Measurements from ENCODE around the gene PHF21B.
"Not testable (repeated sequence)": the region's sequence is repeated elsewhere in the genome, so short reads cannot be mapped to it uniquely, and the experiment has no call there.

PHF21B gene

DNA sequence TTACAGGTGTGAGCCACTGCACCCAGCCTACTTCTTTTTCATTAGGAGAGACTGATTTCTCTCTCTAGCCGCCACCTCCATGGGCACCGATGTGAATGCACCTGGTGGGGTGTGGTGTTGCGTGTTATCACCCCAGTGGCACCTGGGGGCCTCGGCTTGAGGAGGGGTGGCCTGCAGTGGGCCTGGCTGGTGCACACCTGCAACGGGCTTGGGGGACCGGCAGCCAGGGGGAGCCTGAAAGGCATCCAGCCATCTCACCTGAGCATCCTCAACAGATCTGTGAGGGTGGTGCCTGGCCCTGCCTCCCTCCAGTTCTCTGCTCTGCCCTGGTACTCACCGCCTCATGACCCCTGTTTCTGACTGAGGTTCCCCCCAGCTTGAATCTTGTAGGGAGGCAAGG lies 148.6 kb downstream of the PHF21B start:
- Histone ChIP-seq H3K4me1 (ENCODE audit: control insufficient read depth, insufficient read depth, low read length) (no peaks in the 10 kb centered on the region), H3K27me3 (ENCODE audit: control insufficient read depth, insufficient read depth, low read length) (no peaks in the 10 kb centered on the region), H3K9me3 (ENCODE audit: control insufficient read depth, low read length) (no peaks in the 10 kb centered on the region), H3K36me3 (ENCODE audit: control insufficient read depth, insufficient read depth, low read length) (no peaks in the 10 kb centered on the region), H3K4me3 (ENCODE audit: low read length) (no peak overlapping the region), H3K9ac (ENCODE audit: low read length) (no peak overlapping the region)

- Histone ChIP-seq H3K36me3 (ENCODE audit: control insufficient read depth, insufficient read depth, low read length) (no peaks in the 10 kb centered on the region), H3K27me3 (ENCODE audit: control insufficient read depth, insufficient read depth, low read length) (no peaks in the 10 kb centered on the region), H3K9ac (ENCODE audit: low read length) (no peak overlapping the region), H3K4me1 (ENCODE audit: control insufficient read depth, insufficient read depth, low read length) (no peaks in the 10 kb centered on the region), H3K9me3 (ENCODE audit: control insufficient read depth, low read length) (no peaks in the 10 kb centered on the region), H3K4me3 (ENCODE audit: low read length) (no peak overlapping the region)
Measured at GRCh38 chr22:44860311-44860710, 149.5 kb downstream of the PHF21B start.

GRCh38 chr22:44859641-44860040 lies 150.2 kb downstream of the PHF21B start:
- H3K9me3 ChIP-seq (ENCODE audit: control insufficient read depth, low read length), result no peaks in the 10 kb centered on the region
- no peaks in the 10 kb centered on the region for H3K27me3 ChIP-seq (ENCODE audit: control insufficient read depth, insufficient read depth, low read length)
- H3K36me3 ChIP-seq (ENCODE audit: control insufficient read depth, insufficient read depth, low read length), result no peaks in the 10 kb centered on the region
- H3K4me1 ChIP-seq (ENCODE audit: control insufficient read depth, insufficient read depth, low read length), result no peaks in the 10 kb centered on the region
- no peak overlapping the region for H3K9ac ChIP-seq (ENCODE audit: low read length)
- H3K4me3 ChIP-seq (ENCODE audit: low read length), result no peak overlapping the region

DNA sequence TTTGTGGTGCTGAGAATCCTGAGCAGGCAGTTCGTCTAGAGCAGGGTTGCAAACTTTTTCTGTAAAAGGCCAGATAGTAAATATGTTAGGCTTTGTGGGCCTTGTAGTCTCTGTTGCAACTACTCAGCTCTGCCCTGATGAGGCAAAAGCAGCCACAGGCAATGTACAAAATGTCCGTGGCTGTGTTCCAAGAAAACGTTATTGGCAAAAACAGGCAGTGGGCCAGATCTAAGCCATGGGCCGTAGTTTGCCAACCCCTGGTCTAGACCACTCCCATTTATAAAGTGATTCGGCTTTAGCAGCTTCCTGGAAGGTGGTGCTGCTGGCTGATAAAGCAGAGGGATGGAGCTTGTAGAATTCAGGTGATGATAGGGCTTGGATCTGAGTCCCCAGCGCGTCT lies 151.0 kb downstream of the PHF21B start:
- H3K9me3 ChIP-seq (ENCODE audit: control insufficient read depth, low read length); H3K27me3 ChIP-seq (ENCODE audit: control insufficient read depth, insufficient read depth, low read length); H3K36me3 ChIP-seq (ENCODE audit: control insufficient read depth, insufficient read depth, low read length); H3K4me3 ChIP-seq (ENCODE audit: low read length); H3K4me1 ChIP-seq (ENCODE audit: control insufficient read depth, insufficient read depth, low read length); H3K9ac ChIP-seq (ENCODE audit: low read length): not testable (repeated sequence)

- no peaks in the 10 kb centered on the region for H3K27me3 ChIP-seq (ENCODE audit: control insufficient read depth, insufficient read depth, low read length)
- no peak overlapping the region for H3K9ac ChIP-seq (ENCODE audit: low read length)
- no peaks in the 10 kb centered on the region for H3K4me1 ChIP-seq (ENCODE audit: control insufficient read depth, insufficient read depth, low read length)
- H3K36me3 ChIP-seq (ENCODE audit: control insufficient read depth, insufficient read depth, low read length), result no peaks in the 10 kb centered on the region
- H3K4me3 ChIP-seq (ENCODE audit: low read length), result no peak overlapping the region
- no peaks in the 10 kb centered on the region for H3K9me3 ChIP-seq (ENCODE audit: control insufficient read depth, low read length)
Measured at GRCh38 chr22:44855855-44856254, 153.9 kb downstream of the PHF21B start.

GRCh38 chr22:44854641-44855040 lies 155.2 kb downstream of the PHF21B start:
- H3K36me3 ChIP-seq (ENCODE audit: control insufficient read depth, insufficient read depth, low read length), result not testable (repeated sequence)

GRCh38 chr22:44850946-44851345 lies 158.9 kb downstream of the PHF21B start:
- Histone ChIP-seq H3K36me3 (ENCODE audit: control insufficient read depth, insufficient read depth, low read length) (no peaks in the 10 kb centered on the region), H3K9me3 (ENCODE audit: control insufficient read depth, low read length) (no peaks in the 10 kb centered on the region), H3K9ac (ENCODE audit: low read length) (no peak overlapping the region), H3K27me3 (ENCODE audit: control insufficient read depth, insufficient read depth, low read length) (no peaks in the 10 kb centered on the region), H3K4me3 (ENCODE audit: low read length) (no peak overlapping the region), H3K4me1 (ENCODE audit: control insufficient read depth, insufficient read depth, low read length) (no peaks in the 10 kb centered on the region)

More at GRCh38 chr22:44854641-44855040, 155.2 kb downstream of the PHF21B start:
- H3K9ac ChIP-seq (ENCODE audit: low read length); H3K4me1 ChIP-seq (ENCODE audit: control insufficient read depth, insufficient read depth, low read length); H3K4me3 ChIP-seq (ENCODE audit: low read length); H3K9me3 ChIP-seq (ENCODE audit: control insufficient read depth, low read length); H3K27me3 ChIP-seq (ENCODE audit: control insufficient read depth, insufficient read depth, low read length): not testable (repeated sequence)

- Histone ChIP-seq H3K27me3 (ENCODE audit: control insufficient read depth, insufficient read depth, low read length) (no peaks in the 10 kb centered on the region), H3K4me1 (ENCODE audit: control insufficient read depth, insufficient read depth, low read length) (no peaks in the 10 kb centered on the region), H3K9me3 (ENCODE audit: control insufficient read depth, low read length) (no peaks in the 10 kb centered on the region), H3K36me3 (ENCODE audit: control insufficient read depth, insufficient read depth, low read length) (no peaks in the 10 kb centered on the region), H3K9ac (ENCODE audit: low read length) (no peak overlapping the region), H3K4me3 (ENCODE audit: low read length) (no peak overlapping the region)
Measured at GRCh38 chr22:44848791-44849420, 160.9 kb downstream of the PHF21B start.

- no peaks in the 10 kb centered on the region for H3K9me3 ChIP-seq (ENCODE audit: control insufficient read depth, low read length)
- no peak overlapping the region for H3K4me3 ChIP-seq (ENCODE audit: low read length)
- no peak overlapping the region for H3K9ac ChIP-seq (ENCODE audit: low read length)
- H3K4me1 ChIP-seq (ENCODE audit: control insufficient read depth, insufficient read depth, low read length), result no peaks in the 10 kb centered on the region
- no peaks in the 10 kb centered on the region for H3K27me3 ChIP-seq (ENCODE audit: control insufficient read depth, insufficient read depth, low read length)
- H3K36me3 ChIP-seq (ENCODE audit: control insufficient read depth, insufficient read depth, low read length), result no peaks in the 10 kb centered on the region
Measured at GRCh38 chr22:44848296-44848741, 161.5 kb downstream of the PHF21B start.

GRCh38 chr22:44847892-44848291 lies 161.9 kb downstream of the PHF21B start:
- no peaks in the 10 kb centered on the region for H3K4me1 ChIP-seq (ENCODE audit: control insufficient read depth, insufficient read depth, low read length)
- H3K27me3 ChIP-seq (ENCODE audit: control insufficient read depth, insufficient read depth, low read length), result no peaks in the 10 kb centered on the region
- H3K36me3 ChIP-seq (ENCODE audit: control insufficient read depth, insufficient read depth, low read length), result no peaks in the 10 kb centered on the region
- H3K4me3 ChIP-seq (ENCODE audit: low read length), result no peak overlapping the region
- no peaks in the 10 kb centered on the region for H3K9me3 ChIP-seq (ENCODE audit: control insufficient read depth, low read length)
- no peak overlapping the region for H3K9ac ChIP-seq (ENCODE audit: low read length)

DNA sequence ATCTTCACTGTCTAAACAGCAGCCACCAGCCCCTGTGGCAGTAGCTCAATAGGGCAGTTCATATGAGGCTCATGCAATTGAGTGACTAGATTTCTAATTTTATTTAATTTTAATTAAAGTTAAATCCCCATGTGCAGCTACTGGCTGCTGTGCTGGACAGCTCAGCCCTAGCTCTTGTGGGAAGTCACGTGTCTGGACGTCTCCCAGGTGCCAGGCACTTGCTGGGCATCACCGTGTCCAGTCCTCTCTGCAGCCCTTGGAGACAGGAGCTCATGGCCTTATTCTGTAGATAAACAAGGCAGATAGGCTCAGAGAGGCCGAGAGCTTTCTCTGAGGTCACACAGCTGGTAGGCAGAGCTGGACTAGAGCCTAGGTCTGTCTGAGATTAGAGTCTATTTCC lies 162.4 kb downstream of the PHF21B start:
- H3K4me1 ChIP-seq (ENCODE audit: control insufficient read depth, insufficient read depth, low read length), result no peaks in the 10 kb centered on the region
- no peaks in the 10 kb centered on the region for H3K9me3 ChIP-seq (ENCODE audit: control insufficient read depth, low read length)
- H3K27me3 ChIP-seq (ENCODE audit: control insufficient read depth, insufficient read depth, low read length), result no peaks in the 10 kb centered on the region
- H3K36me3 ChIP-seq (ENCODE audit: control insufficient read depth, insufficient read depth, low read length), result no peaks in the 10 kb centered on the region
- H3K4me3 ChIP-seq (ENCODE audit: low read length), result no peak overlapping the region
- no peak overlapping the region for H3K9ac ChIP-seq (ENCODE audit: low read length)

DNA sequence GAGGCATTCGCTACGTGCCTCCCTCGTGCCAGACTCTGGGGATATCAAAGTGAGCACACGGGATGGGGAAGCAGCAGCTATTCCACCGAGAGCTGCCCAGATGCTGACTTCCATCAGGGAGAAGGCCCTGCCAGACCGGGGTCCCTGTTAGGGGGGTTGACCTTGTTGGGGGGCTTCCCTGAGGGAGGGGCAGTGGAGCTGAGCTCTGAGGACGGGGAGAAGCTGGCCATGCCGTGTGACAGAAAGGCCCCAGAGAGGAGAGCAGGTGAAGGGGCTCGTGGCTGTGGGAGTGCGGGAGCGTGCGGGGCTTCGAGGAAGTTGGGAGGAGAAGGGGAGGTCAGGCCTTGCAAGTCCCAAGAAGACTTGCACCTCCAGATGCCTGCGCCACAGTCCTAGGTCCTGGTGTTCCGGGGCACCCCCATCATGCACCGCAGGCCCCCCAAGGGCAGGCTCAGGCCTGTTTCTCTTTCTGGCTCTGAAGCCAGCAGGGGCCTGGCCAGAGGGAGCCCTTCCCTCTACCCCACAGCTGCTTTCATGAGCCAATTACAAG lies 163.0 kb downstream of the PHF21B start:
- Histone ChIP-seq H3K36me3 (ENCODE audit: control insufficient read depth, insufficient read depth, low read length) (no peaks in the 10 kb centered on the region), H3K9me3 (ENCODE audit: control insufficient read depth, low read length) (no peaks in the 10 kb centered on the region)

More for the DNA sequence above, 163.0 kb downstream of the PHF21B start:
- no peaks in the 10 kb centered on the region for H3K27me3 ChIP-seq (ENCODE audit: control insufficient read depth, insufficient read depth, low read length)
- H3K4me1 ChIP-seq (ENCODE audit: control insufficient read depth, insufficient read depth, low read length), result no peaks in the 10 kb centered on the region
- H3K4me3 ChIP-seq (ENCODE audit: low read length), result no peak overlapping the region
- no peak overlapping the region for H3K9ac ChIP-seq (ENCODE audit: low read length)
